Mesendoderm (in vitro differentiated cells): ENCODE results near the gene RILPL2. TPM values are rescaled to one million over a fixed set of nuclear protein-coding genes. Genes with fewer than 3 reads are reported as not detected.
A peak's percentile ranks its signal among the peaks of the same experiment; 100 is the strongest.
"Not testable (repeated sequence)": the region's sequence is repeated elsewhere in the genome, so short reads cannot be mapped to it uniquely, and the experiment has no call there.

Experiments
- DNase-seq: peaks from one replicate; pipeline ENCODE4 v3.0.0; 2013
- H2AK5ac ChIP-seq: 2 replicates; pipeline ENCODE4 v1.6.1; 2013; ENCODE audit warnings: low read length, inconsistent platforms
- H2BK120ac ChIP-seq: 2 replicates; pipeline ENCODE4 v1.6.1; 2013; ENCODE audit warnings: low read depth, mild to moderate bottlenecking, low read length, moderate library complexity, mixed read lengths
- H2BK15ac ChIP-seq: replicated peaks from 2 replicates; pipeline ENCODE4 v1.6.1; 2013; ENCODE audit warnings: low read depth, mild to moderate bottlenecking, moderate library complexity
- H2BK5ac ChIP-seq: 2 replicates; pipeline ENCODE4 v1.6.1; 2013; ENCODE audit warnings: low read length, inconsistent platforms
- H3K18ac ChIP-seq: 2 replicates; pipeline ENCODE4 v1.6.1; 2013; ENCODE audit warnings: mild to moderate bottlenecking, low read length, mixed read lengths
- H3K23ac ChIP-seq: one replicate; pipeline ENCODE4 v1.6.1; 2013; ENCODE audit warnings: low read length
- H3K27ac ChIP-seq: 2 replicates; pipeline ENCODE4 v1.5.1; 2013; ENCODE audit warnings: low read depth, mild to moderate bottlenecking, inconsistent platforms, low read length, moderate library complexity
- H3K27me3 ChIP-seq: 2 replicates; pipeline ENCODE4 v1.6.1; 2013; ENCODE audit warnings: low read length, control low read depth, mild to moderate bottlenecking, inconsistent platforms; ENCODE audit not compliant: insufficient read depth, poor library complexity
- H3K36me3 ChIP-seq: 2 replicates; pipeline ENCODE4 v1.6.1; 2013; ENCODE audit warnings: low read length, inconsistent platforms; ENCODE audit not compliant: control insufficient read depth, insufficient read depth
- H3K4ac ChIP-seq: one replicate; pipeline ENCODE4 v1.6.1; 2013; ENCODE audit warnings: low read depth, mild to moderate bottlenecking, low read length, moderate library complexity
- H3K4me1 ChIP-seq: 2 replicates; pipeline ENCODE4 v1.6.1; 2013; ENCODE audit warnings: low read depth, low read length, inconsistent platforms; ENCODE audit not compliant: control insufficient read depth
- H3K4me2 ChIP-seq: 2 replicates; pipeline ENCODE4 v1.6.1; 2013; ENCODE audit warnings: low read length
- H3K4me3 ChIP-seq: 2 replicates; pipeline ENCODE4 v1.5.1; 2013; ENCODE audit warnings: mild to moderate bottlenecking, low read length
- H3K56ac ChIP-seq: one replicate; pipeline ENCODE4 v1.6.1; 2013; ENCODE audit warnings: low read length
- H3K79me1 ChIP-seq: 2 replicates; pipeline ENCODE4 v1.6.1; 2013; ENCODE audit warnings: low read length, inconsistent platforms
- H3K79me2 ChIP-seq: 2 replicates; pipeline ENCODE4 v1.6.1; 2013; ENCODE audit warnings: mild to moderate bottlenecking, low read length; ENCODE audit not compliant: control insufficient read depth, insufficient read depth
- H3K9ac ChIP-seq: 2 replicates; pipeline ENCODE4 v1.6.1; 2013; ENCODE audit warnings: low read length, inconsistent platforms
- H4K5ac ChIP-seq: one replicate; pipeline ENCODE4 v1.6.1; 2013; ENCODE audit warnings: low read length
- H4K8ac ChIP-seq: one replicate; pipeline ENCODE4 v1.6.1; 2013; ENCODE audit warnings: low read depth, mild to moderate bottlenecking, control low read depth, low read length, moderate library complexity
- WGBS: extraction: QIAGEN DNeasy Blood & Tissue Kit; methylation state at CpG from one replicate; pipeline ENCODE4 v1.1.7; 2013; ENCODE audit warnings: low lambda C conversion rate, missing lambda C conversion rate; ENCODE audit not compliant: insufficient coverage; ENCODE audit errors: extremely low coverage; 5-methylcytosine and 5-hydroxymethylcytosine counted together
- polyA plus RNA-seq, 2 experiments: library from polyadenylated mRNA; stranded (reverse); fragments of 200-250 nt; gene quantifications; one replicate each; pipeline ENCODE4 v1.2.3, GENCODE V29; 2013

RILPL2 gene
- 0.87 TPM for polyA plus RNA-seq (2013, experiment 1 of 2)
- polyA plus RNA-seq (2013, experiment 2 of 2) = 0.87 TPM

- no peaks in the 10 kb centered on the region for H3K4me1 ChIP-seq
- DNase-seq = peak; percentile 77
- no peak within 1 kb of the TSS for H3K4ac ChIP-seq
- no peaks in the 10 kb centered on the region for H3K36me3 ChIP-seq
- H2BK15ac ChIP-seq = no peak within 1 kb of the TSS
- H3K27me3 ChIP-seq = no peaks in the 10 kb centered on the region
- H3K79me1 ChIP-seq = no peaks in the 10 kb centered on the region
- no peak within 1 kb of the TSS for H2BK5ac ChIP-seq
- H3K79me2 ChIP-seq = no peaks in the 10 kb centered on the region
- peak within 1 kb of the TSS; percentile 68 for H3K4me3 ChIP-seq
- peak within 1 kb of the TSS; percentile 71 for H3K9ac ChIP-seq
- peak within 1 kb of the TSS; percentile 15 for H3K23ac ChIP-seq
- no peak within 1 kb of the TSS for H3K18ac ChIP-seq
- H3K27ac ChIP-seq = no peak within 1 kb of the TSS
- peak within 1 kb of the TSS; percentile 89 for H3K56ac ChIP-seq
- no CpG with 5 or more reads among the region's 69 CpGs for WGBS
- no peak within 1 kb of the TSS for H4K8ac ChIP-seq
- no peak within 1 kb of the TSS for H4K5ac ChIP-seq
- H2AK5ac ChIP-seq = no peak within 1 kb of the TSS
- H3K4me2 ChIP-seq = peak within 1 kb of the TSS; percentile 99
- no peak within 1 kb of the TSS for H2BK120ac ChIP-seq
These were observed at the start of gene RILPL2 for GRCh38 chr12:123436017-123436964. RILPL2 (minus strand) TSS chr12:123436684; CDS start chr12:123436420, 264 bp downstream.

GRCh38 chr12:123485756-123486155, 49.3 kb upstream of the RILPL2 start:
- no peaks in the 10 kb centered on the region for H3K36me3 ChIP-seq
- H3K79me1 ChIP-seq = no peaks in the 10 kb centered on the region
- H3K27me3 ChIP-seq = no peaks in the 10 kb centered on the region
- no peak overlapping the region for H3K4me2 ChIP-seq
- H2BK120ac ChIP-seq = no peak overlapping the region
- H2AK5ac ChIP-seq = no peak overlapping the region
- H3K4ac ChIP-seq = no peak overlapping the region
- H2BK5ac ChIP-seq = no peak overlapping the region
- H3K23ac ChIP-seq = no peak overlapping the region
- H3K56ac ChIP-seq = no peak overlapping the region
- no peaks in the 10 kb centered on the region for H3K79me2 ChIP-seq
- no CpG with 5 or more reads among the region's 14 CpGs for WGBS
- no peak overlapping the region for H3K18ac ChIP-seq
- H3K4me3 ChIP-seq = no peak overlapping the region
- no peak overlapping the region for H2BK15ac ChIP-seq
- H3K4me1 ChIP-seq = no peaks in the 10 kb centered on the region
- H3K27ac ChIP-seq = no peak overlapping the region
- no peak overlapping the region for H4K5ac ChIP-seq
- no peak overlapping the region for H4K8ac ChIP-seq
- H3K9ac ChIP-seq = no peak overlapping the region
- no peak for DNase-seq

GRCh38 chr12:123483602-123484248, 47.2 kb upstream of the RILPL2 start:
- H3K27me3 ChIP-seq = no peaks in the 10 kb centered on the region
- no peak overlapping the region for H3K4ac ChIP-seq
- H2BK5ac ChIP-seq = no peak overlapping the region
- no peak overlapping the region for H2BK15ac ChIP-seq
- no peak overlapping the region for H4K8ac ChIP-seq
- no CpG with 5 or more reads among the region's 18 CpGs for WGBS
- no peak overlapping the region for H3K56ac ChIP-seq
- H2BK120ac ChIP-seq = no peak overlapping the region
- no peak overlapping the region for H3K27ac ChIP-seq
- no peak for DNase-seq
- no peak overlapping the region for H4K5ac ChIP-seq
- H3K79me1 ChIP-seq = no peaks in the 10 kb centered on the region
- H3K79me2 ChIP-seq = no peaks in the 10 kb centered on the region
- H3K9ac ChIP-seq = no peak overlapping the region
- H3K4me2 ChIP-seq = no peak overlapping the region
- H3K23ac ChIP-seq = no peak overlapping the region
- no peak overlapping the region for H2AK5ac ChIP-seq
- no peaks in the 10 kb centered on the region for H3K36me3 ChIP-seq
- no peaks in the 10 kb centered on the region for H3K4me1 ChIP-seq
- H3K4me3 ChIP-seq = no peak overlapping the region
- H3K18ac ChIP-seq = no peak overlapping the region

GRCh38 chr12:123482876-123483275, 46.4 kb upstream of the RILPL2 start:
- no CpG with 5 or more reads among the region's 6 CpGs for whole genome bisulfite sequencing
- Histone ChIP-seq H3K27me3 (no peaks in the 10 kb centered on the region), H3K79me2 (no peaks in the 10 kb centered on the region), H3K79me1 (no peaks in the 10 kb centered on the region), H2AK5ac (no peak overlapping the region), H3K4ac (no peak overlapping the region), H3K4me3 (no peak overlapping the region), H3K4me2 (no peak overlapping the region), H3K9ac (no peak overlapping the region), H2BK15ac (no peak overlapping the region), H4K8ac (no peak overlapping the region), H3K27ac (no peak overlapping the region), H4K5ac (no peak overlapping the region), H3K36me3 (no peaks in the 10 kb centered on the region), H2BK5ac (no peak overlapping the region), H3K23ac (no peak overlapping the region), H3K56ac (no peak overlapping the region), H3K4me1 (no peaks in the 10 kb centered on the region), H3K18ac (no peak overlapping the region), H2BK120ac (no peak overlapping the region)
- no peak for DNase-seq

GRCh38 chr12:123481251-123481650, 44.8 kb upstream of the RILPL2 start:
- not testable (repeated sequence) for H4K8ac ChIP-seq, H3K27ac ChIP-seq, H2BK120ac ChIP-seq, H3K4me3 ChIP-seq, H3K23ac ChIP-seq, H3K79me1 ChIP-seq, H2BK5ac ChIP-seq, H3K4me2 ChIP-seq, H2BK15ac ChIP-seq, H3K36me3 ChIP-seq, H3K9ac ChIP-seq, DNase-seq, H3K18ac ChIP-seq, H3K56ac ChIP-seq, H2AK5ac ChIP-seq, H3K4me1 ChIP-seq, H3K4ac ChIP-seq, H3K79me2 ChIP-seq, H3K27me3 ChIP-seq, H4K5ac ChIP-seq
- no CpG with 5 or more reads among the region's 5 CpGs for WGBS
